ENCODE results near the gene DHDH. TPM values are rescaled to one million over a fixed set of nuclear protein-coding genes. Genes with fewer than 3 reads are reported as not detected.

The DHDH gene
- total and polyA plus RNA-seq, 4 donors = 0.59 to 4.6 (median 2.0) TPM

GRCh38 chr19:48945415-48945814 lies 11.9 kb downstream of the DHDH start:
- WGBS (ENCODE audit: insufficient coverage) = 85% methylated on average over 3 of the region's 5 CpGs
- Histone ChIP-seq H3K4me3 (ENCODE audit: low read depth, low read length) (no peak overlapping the region), H3K27ac (ENCODE audit: low read depth, low read length) (no peak overlapping the region), H3K4me1 (ENCODE audit: control insufficient read depth, insufficient read depth, low read length) (no peaks in the 10 kb centered on the region), H3K36me3 (ENCODE audit: control insufficient read depth, insufficient read depth, low read length) (peaks cover 15% of the 10 kb centered on the region), H3K27me3 (ENCODE audit: control insufficient read depth, insufficient read depth, low read length) (no peaks in the 10 kb centered on the region), H3K9me3 (ENCODE audit: control insufficient read depth, insufficient read depth, low read length) (no peaks in the 10 kb centered on the region)
- no peak for DNase-seq (ENCODE audit: low read depth in 4 of 6, low spot score in 6 of 6)

GRCh38 chr19:48945817-48946216 lies 12.3 kb downstream of the DHDH start:
- 72% methylated on average over 2 of the region's 2 CpGs for WGBS (ENCODE audit: insufficient coverage)
- no peak overlapping the region for H3K4me3 ChIP-seq (ENCODE audit: low read depth, low read length)

GRCh38 chr19:48946463-48947257 lies 13.2 kb downstream of the DHDH start:
- no peaks in the 10 kb centered on the region for H3K27me3 ChIP-seq (ENCODE audit: control insufficient read depth, insufficient read depth, low read length)
- H3K9me3 ChIP-seq (ENCODE audit: control insufficient read depth, insufficient read depth, low read length) = no peaks in the 10 kb centered on the region
- no peaks in the 10 kb centered on the region for H3K4me1 ChIP-seq (ENCODE audit: control insufficient read depth, insufficient read depth, low read length)
- H3K27ac ChIP-seq (ENCODE audit: low read depth, low read length) = no peak overlapping the region
- peaks cover 12% of the 10 kb centered on the region for H3K36me3 ChIP-seq (ENCODE audit: control insufficient read depth, insufficient read depth, low read length)
- DNase-seq (ENCODE audit: low read depth in 4 of 6, low spot score in 6 of 6) = no peak
- WGBS (ENCODE audit: insufficient coverage) = 82% methylated on average over 7 of the region's 9 CpGs
- no peak overlapping the region for H3K4me3 ChIP-seq (ENCODE audit: low read depth, low read length)

More at GRCh38 chr19:48945817-48946216, 12.3 kb downstream of the DHDH start:
- no peaks in the 10 kb centered on the region for H3K9me3 ChIP-seq (ENCODE audit: control insufficient read depth, insufficient read depth, low read length)
- DNase-seq (ENCODE audit: low read depth in 4 of 6, low spot score in 6 of 6) = no peak
- H3K27ac ChIP-seq (ENCODE audit: low read depth, low read length) = no peak overlapping the region
- H3K27me3 ChIP-seq (ENCODE audit: control insufficient read depth, insufficient read depth, low read length) = no peaks in the 10 kb centered on the region
- H3K36me3 ChIP-seq (ENCODE audit: control insufficient read depth, insufficient read depth, low read length) = peaks cover 12% of the 10 kb centered on the region
- no peaks in the 10 kb centered on the region for H3K4me1 ChIP-seq (ENCODE audit: control insufficient read depth, insufficient read depth, low read length)

- H3K9me3 ChIP-seq (ENCODE audit: control insufficient read depth, insufficient read depth, low read length) = no peaks in the 10 kb centered on the region
- H3K4me3 ChIP-seq (ENCODE audit: low read depth, low read length) = no peak overlapping the region
- H3K4me1 ChIP-seq (ENCODE audit: control insufficient read depth, insufficient read depth, low read length) = no peaks in the 10 kb centered on the region
- H3K36me3 ChIP-seq (ENCODE audit: control insufficient read depth, insufficient read depth, low read length) = peaks cover 10% of the 10 kb centered on the region
- no peak overlapping the region for H3K27ac ChIP-seq (ENCODE audit: low read depth, low read length)
- H3K27me3 ChIP-seq (ENCODE audit: control insufficient read depth, insufficient read depth, low read length) = no peaks in the 10 kb centered on the region
- no peak for DNase-seq (ENCODE audit: low read depth in 4 of 6, low spot score in 6 of 6)
- 100% methylated on average over 3 of the region's 3 CpGs for WGBS (ENCODE audit: insufficient coverage)
Observed at GRCh38 chr19:48947258-48947542, 13.7 kb downstream of the DHDH start.

- DNase-seq (ENCODE audit: low read depth in 4 of 6, low spot score in 6 of 6) = no peak
- 77% methylated on average over 3 of the region's 3 CpGs for WGBS (ENCODE audit: insufficient coverage)
Observed at GRCh38 chr19:48950159-48950558, 16.7 kb downstream of the DHDH start.

GRCh38 chr19:48950830-48951519 lies 17.5 kb downstream of the DHDH start:
- no peak for DNase-seq (ENCODE audit: low read depth in 4 of 6, low spot score in 6 of 6)
- Histone ChIP-seq H3K36me3 (ENCODE audit: control insufficient read depth, insufficient read depth, low read length) (peaks cover 6% of the 10 kb centered on the region), H3K27me3 (ENCODE audit: control insufficient read depth, insufficient read depth, low read length) (no peaks in the 10 kb centered on the region), H3K4me1 (ENCODE audit: control insufficient read depth, insufficient read depth, low read length) (peaks cover 18% of the 10 kb centered on the region), H3K9me3 (ENCODE audit: control insufficient read depth, insufficient read depth, low read length) (no peaks in the 10 kb centered on the region), H3K27ac (ENCODE audit: low read depth, low read length) (no peak overlapping the region), H3K4me3 (ENCODE audit: low read depth, low read length) (no peak overlapping the region)
- 75% methylated on average over 8 of the region's 9 CpGs for WGBS (ENCODE audit: insufficient coverage)

More at GRCh38 chr19:48950159-48950558, 16.7 kb downstream of the DHDH start:
- Histone ChIP-seq H3K4me1 (ENCODE audit: control insufficient read depth, insufficient read depth, low read length) (peaks cover 10% of the 10 kb centered on the region), H3K36me3 (ENCODE audit: control insufficient read depth, insufficient read depth, low read length) (peaks cover 6% of the 10 kb centered on the region), H3K27ac (ENCODE audit: low read depth, low read length) (no peak overlapping the region), H3K9me3 (ENCODE audit: control insufficient read depth, insufficient read depth, low read length) (no peaks in the 10 kb centered on the region), H3K4me3 (ENCODE audit: low read depth, low read length) (no peak overlapping the region), H3K27me3 (ENCODE audit: control insufficient read depth, insufficient read depth, low read length) (no peaks in the 10 kb centered on the region)

GRCh38 chr19:48953141-48953540 lies 19.6 kb downstream of the DHDH start:
- H3K27ac ChIP-seq (ENCODE audit: low read depth, low read length) = no peak overlapping the region
- H3K36me3 ChIP-seq (ENCODE audit: control insufficient read depth, insufficient read depth, low read length) = peaks cover 2% of the 10 kb centered on the region
- no peaks in the 10 kb centered on the region for H3K27me3 ChIP-seq (ENCODE audit: control insufficient read depth, insufficient read depth, low read length)
- H3K9me3 ChIP-seq (ENCODE audit: control insufficient read depth, insufficient read depth, low read length) = no peaks in the 10 kb centered on the region
- peaks cover 20% of the 10 kb centered on the region for H3K4me1 ChIP-seq (ENCODE audit: control insufficient read depth, insufficient read depth, low read length)
- no peak for DNase-seq (ENCODE audit: low read depth in 4 of 6, low spot score in 6 of 6)
- H3K4me3 ChIP-seq (ENCODE audit: low read depth, low read length) = no peak overlapping the region
- WGBS (ENCODE audit: insufficient coverage) = 89% methylated on average over 3 of the region's 4 CpGs

GRCh38 chr19:48953990-48954594 lies 20.6 kb downstream of the DHDH start:
- H3K4me1 ChIP-seq (ENCODE audit: control insufficient read depth, insufficient read depth, low read length) = peaks cover 20% of the 10 kb centered on the region
- H3K36me3 ChIP-seq (ENCODE audit: control insufficient read depth, insufficient read depth, low read length) = peaks cover 2% of the 10 kb centered on the region
- H3K27ac ChIP-seq (ENCODE audit: low read depth, low read length) = peak overlapping the region; percentile 70
- no peak for DNase-seq (ENCODE audit: low read depth in 4 of 6, low spot score in 6 of 6)
- H3K9me3 ChIP-seq (ENCODE audit: control insufficient read depth, insufficient read depth, low read length) = no peaks in the 10 kb centered on the region
- WGBS (ENCODE audit: insufficient coverage) = 30% methylated on average over 6 of the region's 11 CpGs
- H3K4me3 ChIP-seq (ENCODE audit: low read depth, low read length) = peak overlapping the region; percentile 58
- H3K27me3 ChIP-seq (ENCODE audit: control insufficient read depth, insufficient read depth, low read length) = no peaks in the 10 kb centered on the region

GRCh38 chr19:48954595-48955307 lies 21.3 kb downstream of the DHDH start, which contains the start of gene BAX:
Gene BAX, plus strand, starts transcription at chr19:48954875. Its CDS starts 54 bp downstream, at chr19:48954929.
- under 1% methylated on average over 71 of the region's 71 CpGs for WGBS (ENCODE audit: insufficient coverage)
- H3K27ac ChIP-seq (ENCODE audit: low read depth, low read length) = peak within 1 kb of the TSS; percentile 78

More at GRCh38 chr19:48954595-48955307, 21.3 kb downstream of the DHDH start, which contains the start of gene BAX:
- DNase-seq (ENCODE audit: low read depth in 4 of 6, low spot score in 6 of 6) = peak; percentile 83 to 99 (median 92)
- peaks cover 2% of the 10 kb centered on the region for H3K36me3 ChIP-seq (ENCODE audit: control insufficient read depth, insufficient read depth, low read length)
- H3K4me3 ChIP-seq (ENCODE audit: low read depth, low read length) = peak within 1 kb of the TSS; percentile 95
- no peaks in the 10 kb centered on the region for H3K27me3 ChIP-seq (ENCODE audit: control insufficient read depth, insufficient read depth, low read length)
- H3K4me1 ChIP-seq (ENCODE audit: control insufficient read depth, insufficient read depth, low read length) = peaks cover 20% of the 10 kb centered on the region
- H3K9me3 ChIP-seq (ENCODE audit: control insufficient read depth, insufficient read depth, low read length) = no peaks in the 10 kb centered on the region
